ENCODE data around the gene STYXL1.

DNA sequence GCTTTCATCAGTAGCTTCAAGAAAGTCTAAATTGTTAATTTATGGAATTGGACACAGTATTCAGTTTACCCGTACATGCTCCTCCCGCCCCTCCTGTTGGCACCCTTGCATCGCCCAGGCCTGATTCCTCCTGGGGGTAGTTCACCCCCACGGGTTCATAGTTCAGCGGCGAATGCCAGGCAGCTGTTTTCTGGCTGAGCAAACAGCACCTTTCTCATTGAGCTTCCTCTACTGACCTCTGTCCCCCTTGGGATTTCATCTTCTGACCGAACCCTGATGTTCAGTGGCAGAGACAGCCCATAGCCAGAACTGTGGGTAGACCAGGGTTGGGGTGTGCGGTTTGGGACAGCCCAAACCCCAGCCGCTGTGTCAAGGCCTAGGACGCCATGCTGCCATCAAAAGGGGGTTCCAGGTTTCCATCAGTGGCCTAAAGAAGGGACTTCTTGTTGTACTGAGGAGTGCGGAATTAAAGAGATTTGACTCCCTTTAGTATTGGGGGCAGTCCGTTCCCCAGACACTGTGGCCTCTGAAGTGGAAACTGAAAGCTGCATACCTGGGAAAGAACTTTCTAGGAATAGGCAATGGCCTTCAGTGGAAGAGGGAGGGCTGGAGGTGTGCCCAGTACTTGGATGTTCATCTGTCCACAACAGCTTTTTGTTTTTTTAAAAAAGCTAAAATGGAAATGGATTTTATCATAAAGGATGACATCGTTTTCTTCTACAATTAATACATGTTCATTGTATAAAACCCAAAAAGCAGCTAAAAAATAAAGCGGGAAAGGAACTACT lies 19.1 kb upstream of the STYXL1 start:
- TF ChIP-seq EGR1 (IDR thresholded peaks at IDR 0.05; ENCODE audit: low read depth in 2 of 2) (no peak), SP1 (IDR thresholded peaks at IDR 0.05) (peak; percentile 41), REST (IDR thresholded peaks at IDR 0.05) (no peak), ATF3 (IDR thresholded peaks at IDR 0.05) (no peak)
- TF ChIP-seq, protein P1, sequence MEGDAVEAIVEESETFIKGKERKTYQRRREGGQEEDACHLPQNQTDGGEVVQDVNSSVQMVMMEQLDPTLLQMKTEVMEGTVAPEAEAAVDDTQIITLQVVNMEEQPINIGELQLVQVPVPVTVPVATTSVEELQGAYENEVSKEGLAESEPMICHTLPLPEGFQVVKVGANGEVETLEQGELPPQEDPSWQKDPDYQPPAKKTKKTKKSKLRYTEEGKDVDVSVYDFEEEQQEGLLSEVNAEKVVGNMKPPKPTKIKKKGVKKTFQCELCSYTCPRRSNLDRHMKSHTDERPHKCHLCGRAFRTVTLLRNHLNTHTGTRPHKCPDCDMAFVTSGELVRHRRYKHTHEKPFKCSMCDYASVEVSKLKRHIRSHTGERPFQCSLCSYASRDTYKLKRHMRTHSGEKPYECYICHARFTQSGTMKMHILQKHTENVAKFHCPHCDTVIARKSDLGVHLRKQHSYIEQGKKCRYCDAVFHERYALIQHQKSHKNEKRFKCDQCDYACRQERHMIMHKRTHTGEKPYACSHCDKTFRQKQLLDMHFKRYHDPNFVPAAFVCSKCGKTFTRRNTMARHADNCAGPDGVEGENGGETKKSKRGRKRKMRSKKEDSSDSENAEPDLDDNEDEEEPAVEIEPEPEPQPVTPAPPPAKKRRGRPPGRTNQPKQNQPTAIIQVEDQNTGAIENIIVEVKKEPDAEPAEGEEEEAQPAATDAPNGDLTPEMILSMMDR (IDR thresholded peaks at IDR 0.05; ENCODE audit: low read depth, low read length, missing input control): no peak
- TF ChIP-seq, protein P2, sequence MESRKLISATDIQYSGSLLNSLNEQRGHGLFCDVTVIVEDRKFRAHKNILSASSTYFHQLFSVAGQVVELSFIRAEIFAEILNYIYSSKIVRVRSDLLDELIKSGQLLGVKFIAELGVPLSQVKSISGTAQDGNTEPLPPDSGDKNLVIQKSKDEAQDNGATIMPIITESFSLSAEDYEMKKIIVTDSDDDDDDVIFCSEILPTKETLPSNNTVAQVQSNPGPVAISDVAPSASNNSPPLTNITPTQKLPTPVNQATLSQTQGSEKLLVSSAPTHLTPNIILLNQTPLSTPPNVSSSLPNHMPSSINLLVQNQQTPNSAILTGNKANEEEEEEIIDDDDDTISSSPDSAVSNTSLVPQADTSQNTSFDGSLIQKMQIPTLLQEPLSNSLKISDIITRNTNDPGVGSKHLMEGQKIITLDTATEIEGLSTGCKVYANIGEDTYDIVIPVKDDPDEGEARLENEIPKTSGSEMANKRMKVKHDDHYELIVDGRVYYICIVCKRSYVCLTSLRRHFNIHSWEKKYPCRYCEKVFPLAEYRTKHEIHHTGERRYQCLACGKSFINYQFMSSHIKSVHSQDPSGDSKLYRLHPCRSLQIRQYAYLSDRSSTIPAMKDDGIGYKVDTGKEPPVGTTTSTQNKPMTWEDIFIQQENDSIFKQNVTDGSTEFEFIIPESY (IDR thresholded peaks at IDR 0.05): no peak

Data from liver (tissue), 3 donors.